Astrocyte (in vitro differentiated cells and primary cell): ENCODE results near the gene CBS. TPM values are rescaled to one million over a fixed set of nuclear protein-coding genes. Genes with fewer than 3 reads are reported as not detected.
"Not testable (repeated sequence)": the region's sequence is repeated elsewhere in the genome, so short reads cannot be mapped to it uniquely, and the experiment has no call there.

Experiments
- DNase-seq: peaks from one replicate; pipeline ENCODE4 v3.0.0-alpha.2; 2010; ENCODE audit warnings: low read depth
- FAIRE-seq: peaks from 2 replicates; lab custom pipeline; 2011; peaks lifted over from hg19 to GRCh38; lab: Jason Lieb, UNC
- H2AFZ ChIP-seq: 2 replicates; pipeline ENCODE4 v1.6.0; 2012; ENCODE audit warnings: low read depth, low read length, inconsistent platforms
- H3K27ac ChIP-seq: 2 replicates; pipeline ENCODE4 v1.5.1; 2011; ENCODE audit warnings: low read depth, low read length, inconsistent platforms
- H3K27me3 ChIP-seq: 2 replicates; pipeline ENCODE4 v1.6.0; 2011; ENCODE audit warnings: low read length, inconsistent platforms; ENCODE audit not compliant: insufficient read depth
- H3K36me3 ChIP-seq: 2 replicates; pipeline ENCODE4 v1.5.1; 2011; ENCODE audit warnings: low read length, inconsistent platforms; ENCODE audit not compliant: insufficient read depth
- H3K4me1 ChIP-seq: 2 replicates; pipeline ENCODE4 v1.5.1; 2011; ENCODE audit warnings: low read length, inconsistent platforms; ENCODE audit not compliant: insufficient read depth
- H3K4me2 ChIP-seq: 2 replicates; pipeline ENCODE4 v1.6.0; 2012; ENCODE audit warnings: low read length, inconsistent platforms
- H3K4me3 ChIP-seq: 2 replicates; pipeline ENCODE4 v1.5.1; 2011; ENCODE audit warnings: low read depth, mild to moderate bottlenecking, low read length, inconsistent platforms; ENCODE audit not compliant: insufficient read depth
- H3K79me2 ChIP-seq: 2 replicates; pipeline ENCODE4 v1.6.0; 2012; ENCODE audit warnings: mild to moderate bottlenecking, low read length, inconsistent platforms; ENCODE audit not compliant: insufficient read depth
- H3K9ac ChIP-seq: 2 replicates; pipeline ENCODE4 v1.6.0; 2012; ENCODE audit warnings: mild to moderate bottlenecking, low read length, inconsistent platforms
- H3K9me3 ChIP-seq: 2 replicates; pipeline ENCODE4 v1.5.1; 2012; ENCODE audit warnings: low read depth, mild to moderate bottlenecking, low read length, inconsistent platforms; ENCODE audit not compliant: insufficient read depth
- H4K20me1 ChIP-seq: 2 replicates; pipeline ENCODE4 v1.6.0; 2012; ENCODE audit warnings: low read length, inconsistent platforms; ENCODE audit not compliant: insufficient read depth
- H3K27ac Mint-ChIP-seq: one replicate; pipeline ENCODE4 v1.8.0; 2021; ENCODE audit warnings: mild to moderate bottlenecking, mixed read lengths; ENCODE audit not compliant: unreplicated experiment
- H3K27me3 Mint-ChIP-seq: one replicate; pipeline ENCODE4 v1.8.0; 2021; ENCODE audit warnings: low read depth, mixed read lengths; ENCODE audit not compliant: unreplicated experiment
- H3K36me3 Mint-ChIP-seq: one replicate; pipeline ENCODE4 v1.8.0; 2021; ENCODE audit warnings: low read depth, mixed read lengths; ENCODE audit not compliant: unreplicated experiment
- H3K4me1 Mint-ChIP-seq: one replicate; pipeline ENCODE4 v1.8.0; 2021; ENCODE audit warnings: low read depth, mixed read lengths; ENCODE audit not compliant: unreplicated experiment
- H3K4me3 Mint-ChIP-seq: one replicate; pipeline ENCODE4 v1.8.0; 2021; ENCODE audit warnings: mild to moderate bottlenecking, moderate library complexity, mixed read lengths; ENCODE audit not compliant: unreplicated experiment
- H3K9me3 Mint-ChIP-seq: one replicate; pipeline ENCODE4 v1.8.0; 2021; ENCODE audit warnings: mild to moderate bottlenecking, mixed read lengths; ENCODE audit not compliant: unreplicated experiment
- total RNA-seq: library from RNA; stranded (reverse); gene quantifications from 2 replicates; pipeline ENCODE4 v1.2.1, GENCODE V29; 2021

CBS gene
- total RNA-seq, 1 donor from 2014 or later = 195 TPM

DNA sequence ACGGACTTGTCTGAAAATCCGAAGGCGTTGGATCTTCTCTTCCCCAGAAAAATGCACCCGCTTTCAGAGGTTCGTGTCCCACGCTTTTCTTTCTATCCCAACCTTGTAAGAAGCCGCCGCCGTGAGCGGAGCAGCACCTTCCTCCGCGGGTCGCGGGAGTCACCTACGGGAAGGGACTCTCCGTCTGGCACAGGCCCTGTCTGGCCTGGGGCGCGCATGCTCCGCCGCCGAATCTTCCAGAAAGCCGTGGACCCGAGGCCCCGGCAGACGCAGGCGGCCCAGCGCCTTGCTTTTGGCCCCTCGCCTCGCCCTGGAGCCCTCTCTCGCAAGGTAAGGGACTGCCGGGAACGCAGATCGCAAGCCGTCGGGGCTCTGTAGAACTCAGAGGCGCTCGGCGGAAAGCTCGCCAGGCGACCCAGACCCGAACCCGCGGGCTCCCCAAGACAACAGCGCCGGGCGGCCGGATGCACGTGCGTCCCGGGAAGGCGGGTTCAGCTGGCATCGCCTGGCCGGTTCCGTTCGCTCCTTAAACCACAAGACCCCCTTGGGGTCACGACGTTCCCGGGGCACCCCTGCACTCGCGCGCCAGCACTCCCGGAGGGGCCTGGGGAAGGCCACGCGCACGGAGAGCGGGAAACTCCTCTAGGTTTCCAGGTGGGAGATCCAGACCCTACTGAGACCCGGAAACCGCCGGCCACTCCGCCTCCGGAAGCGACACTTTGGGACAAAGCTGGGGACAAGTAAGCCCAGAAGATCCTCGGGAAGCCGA is 1.1 kb downstream of the CBS start:
- H2AFZ ChIP-seq, DNase-seq, H3K27me3 ChIP-seq, H3K27me3 Mint-ChIP-seq, H3K79me2 ChIP-seq, H3K27ac ChIP-seq, H3K27ac Mint-ChIP-seq, H3K9me3 ChIP-seq, H3K4me3 ChIP-seq, H3K36me3 Mint-ChIP-seq, H3K4me1 Mint-ChIP-seq, H3K9ac ChIP-seq, FAIRE-seq, H3K9me3 Mint-ChIP-seq, H3K4me2 ChIP-seq, H3K4me3 Mint-ChIP-seq, H3K36me3 ChIP-seq, H4K20me1 ChIP-seq, H3K4me1 ChIP-seq: not testable (repeated sequence)

DNA sequence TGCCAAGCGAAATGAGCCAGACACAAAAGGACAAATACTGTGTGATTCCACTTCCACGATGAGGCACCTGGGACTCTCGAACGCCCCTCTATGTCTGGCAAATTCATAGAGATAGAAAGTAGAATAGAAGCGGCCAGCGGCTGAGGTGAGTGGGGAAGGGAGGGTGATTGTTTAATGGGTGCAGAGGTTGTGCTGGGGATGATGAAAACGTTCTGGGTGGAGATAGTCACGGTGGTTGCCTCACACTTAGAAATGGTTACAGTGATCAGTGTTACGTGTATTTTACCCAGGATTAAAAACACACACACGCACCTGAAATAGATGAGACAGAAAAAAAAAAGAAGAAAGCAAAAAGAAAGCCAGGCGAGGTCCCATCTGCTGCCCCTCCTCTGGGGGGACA is 2.9 kb downstream of the CBS start:
- H3K4me3 Mint-ChIP-seq, H3K27me3 ChIP-seq, H3K4me2 ChIP-seq, DNase-seq, H3K4me1 Mint-ChIP-seq, H3K9me3 Mint-ChIP-seq, H2AFZ ChIP-seq, H3K27ac ChIP-seq, H3K79me2 ChIP-seq, FAIRE-seq, H3K4me1 ChIP-seq, H3K36me3 Mint-ChIP-seq, H4K20me1 ChIP-seq, H3K9me3 ChIP-seq, H3K27ac Mint-ChIP-seq, H3K4me3 ChIP-seq, H3K27me3 Mint-ChIP-seq, H3K9ac ChIP-seq, H3K36me3 ChIP-seq: not testable (repeated sequence)

- not testable (repeated sequence) for H3K27me3 Mint-ChIP-seq, H3K9me3 ChIP-seq, H3K4me3 Mint-ChIP-seq, DNase-seq, H3K27ac Mint-ChIP-seq, H4K20me1 ChIP-seq, FAIRE-seq, H3K4me3 ChIP-seq, H3K9me3 Mint-ChIP-seq, H3K27me3 ChIP-seq, H3K9ac ChIP-seq, H3K4me2 ChIP-seq, H2AFZ ChIP-seq, H3K79me2 ChIP-seq, H3K27ac ChIP-seq, H3K4me1 ChIP-seq, H3K36me3 ChIP-seq, H3K36me3 Mint-ChIP-seq, H3K4me1 Mint-ChIP-seq
These were observed 6.0 kb downstream of the CBS start for GRCh38 chr21:43069682-43070081.

GRCh38 chr21:43068065-43068464 is 7.6 kb downstream of the CBS start:
- not testable (repeated sequence) for H3K4me3 Mint-ChIP-seq, H3K9me3 ChIP-seq, H2AFZ ChIP-seq, H3K4me3 ChIP-seq, H3K9me3 Mint-ChIP-seq, H3K4me1 Mint-ChIP-seq, H3K4me1 ChIP-seq, FAIRE-seq, DNase-seq, H3K36me3 ChIP-seq, H3K27ac ChIP-seq, H4K20me1 ChIP-seq, H3K27ac Mint-ChIP-seq, H3K36me3 Mint-ChIP-seq, H3K9ac ChIP-seq, H3K27me3 Mint-ChIP-seq, H3K27me3 ChIP-seq, H3K4me2 ChIP-seq, H3K79me2 ChIP-seq

- H3K27me3 ChIP-seq, H3K36me3 ChIP-seq, H3K9ac ChIP-seq, H3K4me2 ChIP-seq, H3K4me1 ChIP-seq, H3K36me3 Mint-ChIP-seq, H3K4me1 Mint-ChIP-seq, H3K27ac ChIP-seq, H3K27ac Mint-ChIP-seq, H3K4me3 ChIP-seq, H4K20me1 ChIP-seq, H3K27me3 Mint-ChIP-seq, FAIRE-seq, H3K9me3 ChIP-seq, H3K9me3 Mint-ChIP-seq, H3K79me2 ChIP-seq, H2AFZ ChIP-seq, H3K4me3 Mint-ChIP-seq, DNase-seq: not testable (repeated sequence)
These were observed 8.9 kb downstream of the CBS start for GRCh38 chr21:43066690-43067089.

GRCh38 chr21:43065991-43066390 is 9.6 kb downstream of the CBS start:
- not testable (repeated sequence) for H3K27ac Mint-ChIP-seq, DNase-seq, FAIRE-seq, H3K79me2 ChIP-seq, H3K4me1 ChIP-seq, H3K4me3 ChIP-seq, H3K27me3 ChIP-seq, H3K4me3 Mint-ChIP-seq, H3K36me3 Mint-ChIP-seq, H3K4me1 Mint-ChIP-seq, H3K27ac ChIP-seq, H3K9me3 Mint-ChIP-seq, H3K9me3 ChIP-seq, H3K36me3 ChIP-seq, H3K27me3 Mint-ChIP-seq, H3K9ac ChIP-seq, H2AFZ ChIP-seq, H4K20me1 ChIP-seq, H3K4me2 ChIP-seq
